ENCODE results near the gene CAVIN1.

DNA sequence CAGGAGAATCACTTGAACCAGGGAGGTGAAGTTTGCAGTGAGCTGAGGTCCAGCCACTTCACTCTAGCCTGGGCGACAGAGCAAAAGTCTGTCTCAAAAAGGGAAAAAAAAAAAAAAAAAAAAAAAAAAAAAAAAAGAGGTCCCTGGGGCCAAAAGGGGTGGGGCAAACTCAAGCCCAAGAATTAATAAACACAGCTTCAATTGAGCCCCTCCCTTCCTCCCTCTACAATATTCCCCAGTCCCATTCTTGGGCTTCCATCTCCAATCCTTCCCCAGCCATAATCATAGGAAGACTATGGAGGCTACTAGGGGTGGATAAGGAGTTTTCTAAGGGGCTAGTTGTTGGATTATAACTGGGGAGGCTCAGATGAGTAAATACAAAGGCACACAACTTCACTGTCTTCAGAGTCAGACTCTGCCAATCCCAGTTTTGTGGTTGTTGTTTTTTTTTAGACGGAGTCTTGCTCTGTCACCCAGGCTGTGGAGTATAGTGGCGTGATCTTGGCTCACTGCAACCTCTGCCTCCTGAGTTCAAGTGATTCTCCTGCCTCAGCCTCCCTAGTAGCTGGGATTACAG, 9.5 kb downstream of the CAVIN1 start:
- TF ChIP-seq, protein P1, sequence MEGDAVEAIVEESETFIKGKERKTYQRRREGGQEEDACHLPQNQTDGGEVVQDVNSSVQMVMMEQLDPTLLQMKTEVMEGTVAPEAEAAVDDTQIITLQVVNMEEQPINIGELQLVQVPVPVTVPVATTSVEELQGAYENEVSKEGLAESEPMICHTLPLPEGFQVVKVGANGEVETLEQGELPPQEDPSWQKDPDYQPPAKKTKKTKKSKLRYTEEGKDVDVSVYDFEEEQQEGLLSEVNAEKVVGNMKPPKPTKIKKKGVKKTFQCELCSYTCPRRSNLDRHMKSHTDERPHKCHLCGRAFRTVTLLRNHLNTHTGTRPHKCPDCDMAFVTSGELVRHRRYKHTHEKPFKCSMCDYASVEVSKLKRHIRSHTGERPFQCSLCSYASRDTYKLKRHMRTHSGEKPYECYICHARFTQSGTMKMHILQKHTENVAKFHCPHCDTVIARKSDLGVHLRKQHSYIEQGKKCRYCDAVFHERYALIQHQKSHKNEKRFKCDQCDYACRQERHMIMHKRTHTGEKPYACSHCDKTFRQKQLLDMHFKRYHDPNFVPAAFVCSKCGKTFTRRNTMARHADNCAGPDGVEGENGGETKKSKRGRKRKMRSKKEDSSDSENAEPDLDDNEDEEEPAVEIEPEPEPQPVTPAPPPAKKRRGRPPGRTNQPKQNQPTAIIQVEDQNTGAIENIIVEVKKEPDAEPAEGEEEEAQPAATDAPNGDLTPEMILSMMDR (IDR thresholded peaks at IDR 0.05; ENCODE audit: low read depth, low read length, poor library complexity, severe bottlenecking): no peak
- no peak for TF ChIP-seq EZH2phosphoT487 (IDR thresholded peaks at IDR 0.05; ENCODE audit: borderline replicate concordance, low read length)
